Transverse colon (tissue), 4 donors: Measurements from ENCODE around the gene LAMA2. TPM values are rescaled to one million over a fixed set of nuclear protein-coding genes. Genes with fewer than 3 reads are reported as not detected.

ENCODE experiments used
- DNase-seq: peaks from one replicate; pipeline ENCODE4 v3.0.0-alpha.2; 2019
- H3K27ac ChIP-seq, 4 donors: fragments of 200-600 bp; sonication (generic); 2 replicates each; pipeline ENCODE4 v1.5.1; 2016 to 2018; ENCODE audit warnings: inconsistent platforms in 4 of 4
- H3K27me3 ChIP-seq: fragments of 200-600 bp; sonication (generic); 2 replicates; pipeline ENCODE4 v1.5.1; 2017; ENCODE audit warnings: inconsistent platforms
- H3K36me3 ChIP-seq, 4 donors: fragments of 200-600 bp; sonication (generic); 2 replicates each; pipeline ENCODE4 v1.5.1; 2017 to 2019; ENCODE audit warnings: inconsistent platforms in 4 of 4
- H3K4me1 ChIP-seq, 4 donors: fragments of 200-600 bp; sonication (generic); 2 replicates each; pipeline ENCODE4 v1.5.1; 2017 to 2020; ENCODE audit warnings: inconsistent platforms in 4 of 4
- H3K4me3 ChIP-seq, 4 donors: fragments of 200-600 bp; sonication (generic); 1 replicate in 1 of 4; 2 replicates in 3 of 4; pipeline versions ENCODE4 v1.5.1 to v1.6.1; 2017 to 2019; ENCODE audit warnings: inconsistent platforms in 4 of 4
- H3K9me3 ChIP-seq, 2 donors: fragments of 200-600 bp; sonication (generic); 2 replicates each; pipeline ENCODE4 v1.5.1; 2017 to 2019; ENCODE audit warnings: inconsistent platforms in 2 of 2
- CTCF ChIP-seq, 5 experiments: fragments of 200-600 bp in 3 of 5; fragments of 450-650 bp in 2 of 5; sonication (generic) in 3 of 5; IDR thresholded peaks; 1 replicate in 2 of 5; 2 replicates in 3 of 5; pipeline ENCODE4 v1.5.1; 2016 to 2017; ENCODE audit warnings: antibody characterized with exemption in 5 of 5, inconsistent platforms in 3 of 5, mild to moderate bottlenecking in 2 of 5, moderate library complexity in 1 of 5
- EP300 ChIP-seq: sonication (generic); formaldehyde crosslinking; IDR thresholded peaks from one replicate; pipeline ENCODE4 v1.6.1; 2017; ENCODE audit warnings: antibody characterized with exemption, low read depth
- POLR2A ChIP-seq: fragments of 450-650 bp; IDR thresholded peaks from one replicate; pipeline ENCODE4 v1.6.1; 2016; ENCODE audit warnings: antibody characterized with exemption, mild to moderate bottlenecking, moderate library complexity
- POLR2AphosphoS5 ChIP-seq, 3 donors: sonication (generic); formaldehyde crosslinking; IDR thresholded peaks; one replicate each; pipeline ENCODE4 v1.6.1; 2016; ENCODE audit warnings: antibody characterized with exemption in 3 of 3
- WGBS, 2 donors: methylation state at CpG; one replicate each; pipeline ENCODE4 v1.1.5; 2018; ENCODE audit warnings: low coverage in 1 of 2; 5-methylcytosine and 5-hydroxymethylcytosine counted together
- in situ Hi-C, 4 donors: fragments of 200-750 bp; cut with MboI; loops; one replicate each; pipeline versions ENCODE4 v1.15.0 to v1.15.1; 2017; ENCODE audit warnings: low sequenced_read_pairs in 3 of 4, low pct_ligation_motif_present in 1 of 4, low pct_unique_long_range_greater_than_20kb in 1 of 4
- intact Hi-C: fragments of 100-400 bp; cut with DNase I; formaldehyde crosslinking; loops from one replicate; pipeline ENCODE4 v1.15.1; 2023; ENCODE audit warnings: low total_unique reads
- total RNA-seq, 4 donors: library from RNA; depleted of rRNA; stranded (reverse); fragments of >200 nt; gene quantifications; one replicate each; pipeline ENCODE4 v1.1.0, GENCODE V29; 2016

LAMA2 gene
- total RNA-seq, 4 donors from 2014 or later = 12.3 to 43.0 (median 32.1) TPM

GRCh38 chr6:129444683-129445082 is 561.7 kb downstream of the LAMA2 start:
- no peaks in the 10 kb centered on the region for H3K4me1 ChIP-seq
- intact Hi-C loops (no loop called here), in situ Hi-C loops (no loop called here)
- 67 to 84% methylated on average over 3 of the region's 3 CpGs for WGBS, 2 donors
- no peak for DNase-seq
- no peak overlapping the region for H3K27ac ChIP-seq
- H3K4me3 ChIP-seq = no peak overlapping the region
- H3K36me3 ChIP-seq = no peaks in the 10 kb centered on the region
- H3K9me3 ChIP-seq = no peaks in the 10 kb centered on the region
- H3K27me3 ChIP-seq = no peaks in the 10 kb centered on the region
- TF ChIP-seq CTCF (IDR thresholded peaks at IDR 0.05) = no peak
- TF ChIP-seq POLR2A = no peak

GRCh38 chr6:129446272-129447197 is 563.6 kb downstream of the LAMA2 start:
- intact Hi-C loops = no loop called here
- H3K4me1 ChIP-seq = no peaks in the 10 kb centered on the region
- TF ChIP-seq POLR2A (no peak), EP300 (no peak)
- H3K36me3 ChIP-seq = no peaks in the 10 kb centered on the region
- in situ Hi-C loops = no loop called here
- H3K9me3 ChIP-seq = no peaks in the 10 kb centered on the region
- 64 to 79% methylated on average over 5 to 7 of the region's 7 CpGs for WGBS, 2 donors
- no peak overlapping the region for H3K4me3 ChIP-seq
- DNase-seq = no peak
- H3K27ac ChIP-seq = no peak overlapping the region
- H3K27me3 ChIP-seq = no peaks in the 10 kb centered on the region

- H3K4me1 ChIP-seq = no peaks in the 10 kb centered on the region
- no peak for TF ChIP-seq EP300
- no peak for TF ChIP-seq CTCF (IDR thresholded peaks at IDR 0.05)
- TF ChIP-seq POLR2A = no peak
- no peak for TF ChIP-seq POLR2AphosphoS5 (IDR thresholded peaks at IDR 0.05)
- no peaks in the 10 kb centered on the region for H3K9me3 ChIP-seq
- intact Hi-C loops (no loop called here), in situ Hi-C loops (no loop called here)
- H3K36me3 ChIP-seq = no peaks in the 10 kb centered on the region
- no peak overlapping the region for H3K27ac ChIP-seq
- no peak overlapping the region for H3K4me3 ChIP-seq
- H3K27me3 ChIP-seq = no peaks in the 10 kb centered on the region
- 80 to 90% methylated on average over 3 of the region's 3 CpGs for WGBS, 2 donors
- no peak for DNase-seq
These were observed 564.2 kb downstream of the LAMA2 start for GRCh38 chr6:129447198-129447565.

GRCh38 chr6:129448965-129449364 is 566.0 kb downstream of the LAMA2 start:
- Histone ChIP-seq H3K9me3 (no peaks in the 10 kb centered on the region), H3K4me3 (no peak overlapping the region), H3K4me1 (no peaks in the 10 kb centered on the region), H3K27ac (no peak overlapping the region), H3K36me3 (no peaks in the 10 kb centered on the region), H3K27me3 (no peaks in the 10 kb centered on the region)
- in situ Hi-C loops (no loop called here), intact Hi-C loops (no loop called here)
- DNase-seq = no peak
- TF ChIP-seq CTCF (IDR thresholded peaks at IDR 0.05) (no peak), EP300 (no peak), POLR2A (no peak), POLR2AphosphoS5 (IDR thresholded peaks at IDR 0.05) (no peak)

GRCh38 chr6:129451187-129451586 is 568.2 kb downstream of the LAMA2 start:
- in situ Hi-C loops = no loop called here

More at GRCh38 chr6:129451187-129451586, 568.2 kb downstream of the LAMA2 start:
- no peak for DNase-seq
- TF ChIP-seq POLR2AphosphoS5 (IDR thresholded peaks at IDR 0.05) (no peak), CTCF (IDR thresholded peaks at IDR 0.05) (no peak), POLR2A (no peak), EP300 (no peak)
- no peak overlapping the region for H3K27ac ChIP-seq
- H3K36me3 ChIP-seq = no peaks in the 10 kb centered on the region
- intact Hi-C loops = no loop called here
- H3K4me1 ChIP-seq = no peaks in the 10 kb centered on the region
- no peaks in the 10 kb centered on the region for H3K27me3 ChIP-seq
- no peaks in the 10 kb centered on the region for H3K9me3 ChIP-seq
- no peak overlapping the region for H3K4me3 ChIP-seq
